Measurements from ENCODE around the gene CHRDL1.
"Not testable (repeated sequence)": the region's sequence is repeated elsewhere in the genome, so short reads cannot be mapped to it uniquely, and the experiment has no call there.

CHRDL1 gene

GRCh38 chrX:110671068-110671803 lies 124.4 kb downstream of the CHRDL1 start:
- Histone ChIP-seq H3K4me3 (ENCODE audit: low read length) (no peak overlapping the region), H2AFZ (ENCODE audit: low read depth, low read length) (no peak overlapping the region), H3K27me3 (ENCODE audit: insufficient read depth, low read length) (no peaks in the 10 kb centered on the region), H3K4me1 (ENCODE audit: insufficient read depth, low read length) (peaks cover 10% of the 10 kb centered on the region), H3K9me3 (ENCODE audit: low read length) (no peaks in the 10 kb centered on the region), H3K36me3 (ENCODE audit: insufficient read depth, low read length) (no peaks in the 10 kb centered on the region)

- no peak overlapping the region for H2AFZ ChIP-seq (ENCODE audit: low read depth, low read length)
- no peak overlapping the region for H3K4me3 ChIP-seq (ENCODE audit: low read length)
- H3K27me3 ChIP-seq (ENCODE audit: insufficient read depth, low read length) = no peaks in the 10 kb centered on the region
- H3K36me3 ChIP-seq (ENCODE audit: insufficient read depth, low read length) = no peaks in the 10 kb centered on the region
- H3K4me1 ChIP-seq (ENCODE audit: insufficient read depth, low read length) = peaks cover 10% of the 10 kb centered on the region
- H3K9me3 ChIP-seq (ENCODE audit: low read length) = no peaks in the 10 kb centered on the region
These were observed 126.0 kb downstream of the CHRDL1 start for GRCh38 chrX:110669572-110669971.

GRCh38 chrX:110667706-110668105 lies 127.9 kb downstream of the CHRDL1 start:
- peaks cover 10% of the 10 kb centered on the region for H3K4me1 ChIP-seq (ENCODE audit: insufficient read depth, low read length)
- H3K4me3 ChIP-seq (ENCODE audit: low read length) = no peak overlapping the region
- H3K27me3 ChIP-seq (ENCODE audit: insufficient read depth, low read length) = no peaks in the 10 kb centered on the region
- no peaks in the 10 kb centered on the region for H3K9me3 ChIP-seq (ENCODE audit: low read length)
- no peaks in the 10 kb centered on the region for H3K36me3 ChIP-seq (ENCODE audit: insufficient read depth, low read length)
- H2AFZ ChIP-seq (ENCODE audit: low read depth, low read length) = no peak overlapping the region

- Histone ChIP-seq H3K4me1 (ENCODE audit: insufficient read depth, low read length) (peaks cover 10% of the 10 kb centered on the region), H3K36me3 (ENCODE audit: insufficient read depth, low read length) (no peaks in the 10 kb centered on the region), H3K9me3 (ENCODE audit: low read length) (no peaks in the 10 kb centered on the region), H3K27me3 (ENCODE audit: insufficient read depth, low read length) (no peaks in the 10 kb centered on the region), H2AFZ (ENCODE audit: low read depth, low read length) (no peak overlapping the region), H3K4me3 (ENCODE audit: low read length) (no peak overlapping the region)
These were observed 130.2 kb downstream of the CHRDL1 start for GRCh38 chrX:110665223-110666002.

- H3K9me3 ChIP-seq (ENCODE audit: low read length) = no peaks in the 10 kb centered on the region
- no peaks in the 10 kb centered on the region for H3K27me3 ChIP-seq (ENCODE audit: insufficient read depth, low read length)
- no peak overlapping the region for H2AFZ ChIP-seq (ENCODE audit: low read depth, low read length)
- H3K36me3 ChIP-seq (ENCODE audit: insufficient read depth, low read length) = no peaks in the 10 kb centered on the region
- H3K4me1 ChIP-seq (ENCODE audit: insufficient read depth, low read length) = no peaks in the 10 kb centered on the region
- no peak overlapping the region for H3K4me3 ChIP-seq (ENCODE audit: low read length)
These were observed 138.5 kb downstream of the CHRDL1 start for GRCh38 chrX:110657073-110657472.

- H3K4me3 ChIP-seq (ENCODE audit: low read length) = not testable (repeated sequence)
These were observed 141.3 kb downstream of the CHRDL1 start for GRCh38 chrX:110654280-110654679.

GRCh38 chrX:110646386-110646785 lies 149.2 kb downstream of the CHRDL1 start:
- Histone ChIP-seq H3K4me3 (ENCODE audit: low read length) (no peak overlapping the region), H3K9me3 (ENCODE audit: low read length) (no peaks in the 10 kb centered on the region), H3K36me3 (ENCODE audit: insufficient read depth, low read length) (no peaks in the 10 kb centered on the region), H2AFZ (ENCODE audit: low read depth, low read length) (no peak overlapping the region), H3K27me3 (ENCODE audit: insufficient read depth, low read length) (no peaks in the 10 kb centered on the region), H3K4me1 (ENCODE audit: insufficient read depth, low read length) (no peaks in the 10 kb centered on the region)

More at GRCh38 chrX:110654280-110654679, 141.3 kb downstream of the CHRDL1 start:
- not testable (repeated sequence) for H3K9me3 ChIP-seq (ENCODE audit: low read length); H3K27me3 ChIP-seq (ENCODE audit: insufficient read depth, low read length); H2AFZ ChIP-seq (ENCODE audit: low read depth, low read length); H3K4me1 ChIP-seq (ENCODE audit: insufficient read depth, low read length); H3K36me3 ChIP-seq (ENCODE audit: insufficient read depth, low read length)
